WTC11 (cell line): Measurements from ENCODE around the gene CAMKMT.
"Not testable (repeated sequence)": the region's sequence is repeated elsewhere in the genome, so short reads cannot be mapped to it uniquely, and the experiment has no call there.

Source experiments
- CREB1 ChIP-seq: sonication (generic); formaldehyde crosslinking; IDR thresholded peaks from 2 replicates; pipeline ENCODE4 v1.8.0; 2023; ENCODE audit warnings: mild to moderate bottlenecking, missing genetic modification reagents
- CTCF ChIP-seq: fragments of 200-600 bp; IDR thresholded peaks from 2 replicates; pipeline ENCODE4 v1.8.0; 2022; ENCODE audit warnings: antibody characterized with exemption

DNA sequence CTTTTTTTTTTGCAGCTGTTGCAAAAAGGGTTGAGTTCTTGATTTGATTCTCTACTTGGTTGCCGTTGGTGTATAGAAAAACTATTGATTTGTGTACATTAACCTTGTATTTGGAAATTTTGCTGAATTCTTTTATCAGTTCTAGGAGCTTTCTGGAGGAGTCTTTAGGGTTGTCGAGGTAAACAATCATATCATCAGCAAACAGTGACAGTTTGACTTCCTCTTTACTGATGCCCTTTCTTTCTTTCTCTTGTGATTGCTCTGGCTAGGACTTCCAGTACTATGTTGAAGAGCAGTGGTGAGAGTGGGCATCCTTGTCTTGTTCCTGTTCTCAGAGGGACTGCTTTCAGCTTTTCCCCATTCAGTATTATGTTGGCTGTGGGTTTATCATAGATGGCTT lies 23.5 kb downstream of the CAMKMT start:
- not testable (repeated sequence) for TF ChIP-seq CREB1, CTCF
